H7 (cell line): Measurements from ENCODE around the gene GTF2H2C. TPM values are rescaled to one million over a fixed set of nuclear protein-coding genes. Genes with fewer than 3 reads are reported as not detected.
"Not testable (repeated sequence)": the region's sequence is repeated elsewhere in the genome, so short reads cannot be mapped to it uniquely, and the experiment has no call there.

ENCODE experiments used
- DNase-seq: peaks from one replicate; pipeline ENCODE4 v3.0.0; 2012
- H3K27me3 ChIP-seq: 2 replicates; pipeline ENCODE4 v1.6.0; 2011; ENCODE audit warnings: mild to moderate bottlenecking, low read length; ENCODE audit not compliant: control insufficient read depth, insufficient read depth
- H3K36me3 ChIP-seq: replicated peaks from 2 replicates; pipeline ENCODE4 v1.5.1; 2011; ENCODE audit warnings: low read length; ENCODE audit not compliant: control insufficient read depth, insufficient read depth
- H3K4me3 ChIP-seq: 2 replicates; pipeline ENCODE4 v1.5.1; 2011; ENCODE audit warnings: low read depth, mild to moderate bottlenecking, control low read depth, low read length, moderate library complexity; ENCODE audit not compliant: insufficient read depth
- total RNA-seq: library from RNA; depleted of rRNA; stranded (reverse); fragments of >200 nt; shearing (Covaris generic); gene quantifications from 2 replicates; pipeline ENCODE4 v1.2.3, GENCODE V29; 2014

GTF2H2C gene
- total RNA-seq, 1 experiment from 2014 or later, result 59.2 TPM

DNA sequence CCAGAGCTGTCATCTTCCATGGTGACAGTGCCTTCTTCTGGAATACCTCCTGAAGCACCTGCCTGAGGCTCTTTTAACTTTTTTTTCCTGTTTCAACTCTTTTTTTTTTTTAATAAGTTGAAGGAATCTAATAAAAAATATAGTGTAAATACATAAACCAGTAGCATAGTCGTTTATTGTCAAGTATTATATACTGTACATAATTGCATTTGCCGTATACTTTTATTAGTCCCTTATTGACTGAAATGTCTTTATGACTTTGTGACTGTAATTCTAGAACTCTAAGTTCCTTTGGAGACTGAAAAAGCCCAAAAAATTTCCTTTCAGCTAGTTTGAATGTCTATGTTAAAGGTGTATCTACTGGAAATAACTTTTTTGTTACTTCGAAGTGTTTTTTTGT, 22.1 kb upstream of the GTF2H2C start:
- DNase-seq, H3K36me3 ChIP-seq, H3K27me3 ChIP-seq: not testable (repeated sequence)

GRCh38 chr5:69538735-69539134, 21.3 kb upstream of the GTF2H2C start:
- H3K4me3 ChIP-seq, H3K27me3 ChIP-seq, DNase-seq, H3K36me3 ChIP-seq: not testable (repeated sequence)

More for the DNA sequence above, 22.1 kb upstream of the GTF2H2C start:
- H3K4me3 ChIP-seq, result not testable (repeated sequence)

GRCh38 chr5:69541347-69541746, 18.6 kb upstream of the GTF2H2C start:
- DNase-seq, H3K4me3 ChIP-seq, H3K36me3 ChIP-seq, H3K27me3 ChIP-seq: not testable (repeated sequence)

- DNase-seq, result not testable (repeated sequence)
These were observed 17.0 kb upstream of the GTF2H2C start for GRCh38 chr5:69542838-69543618.

DNA sequence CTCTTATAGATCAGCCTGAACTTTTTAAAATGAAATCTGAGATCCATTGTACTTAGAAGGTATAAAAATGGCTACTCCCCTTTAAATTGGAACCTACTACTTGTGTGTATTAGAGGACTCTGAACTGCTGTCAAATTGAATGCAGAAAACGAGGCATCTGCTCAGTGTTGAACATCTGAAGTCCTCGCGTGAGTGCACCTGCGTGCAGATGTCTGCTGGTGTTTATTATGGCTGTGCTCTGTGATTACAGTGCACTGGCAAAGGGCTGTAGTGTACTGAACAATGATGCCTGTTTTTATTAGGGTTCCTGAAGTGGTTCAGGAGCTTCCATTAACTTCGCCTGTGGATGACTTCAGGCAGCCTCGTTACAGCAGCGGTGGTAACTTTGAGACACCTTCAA, 15.4 kb upstream of the GTF2H2C start:
- not testable (repeated sequence) for H3K4me3 ChIP-seq, H3K27me3 ChIP-seq, H3K36me3 ChIP-seq, DNase-seq

More at GRCh38 chr5:69542838-69543618, 17.0 kb upstream of the GTF2H2C start:
- H3K36me3 ChIP-seq, H3K4me3 ChIP-seq, H3K27me3 ChIP-seq: not testable (repeated sequence)

DNA sequence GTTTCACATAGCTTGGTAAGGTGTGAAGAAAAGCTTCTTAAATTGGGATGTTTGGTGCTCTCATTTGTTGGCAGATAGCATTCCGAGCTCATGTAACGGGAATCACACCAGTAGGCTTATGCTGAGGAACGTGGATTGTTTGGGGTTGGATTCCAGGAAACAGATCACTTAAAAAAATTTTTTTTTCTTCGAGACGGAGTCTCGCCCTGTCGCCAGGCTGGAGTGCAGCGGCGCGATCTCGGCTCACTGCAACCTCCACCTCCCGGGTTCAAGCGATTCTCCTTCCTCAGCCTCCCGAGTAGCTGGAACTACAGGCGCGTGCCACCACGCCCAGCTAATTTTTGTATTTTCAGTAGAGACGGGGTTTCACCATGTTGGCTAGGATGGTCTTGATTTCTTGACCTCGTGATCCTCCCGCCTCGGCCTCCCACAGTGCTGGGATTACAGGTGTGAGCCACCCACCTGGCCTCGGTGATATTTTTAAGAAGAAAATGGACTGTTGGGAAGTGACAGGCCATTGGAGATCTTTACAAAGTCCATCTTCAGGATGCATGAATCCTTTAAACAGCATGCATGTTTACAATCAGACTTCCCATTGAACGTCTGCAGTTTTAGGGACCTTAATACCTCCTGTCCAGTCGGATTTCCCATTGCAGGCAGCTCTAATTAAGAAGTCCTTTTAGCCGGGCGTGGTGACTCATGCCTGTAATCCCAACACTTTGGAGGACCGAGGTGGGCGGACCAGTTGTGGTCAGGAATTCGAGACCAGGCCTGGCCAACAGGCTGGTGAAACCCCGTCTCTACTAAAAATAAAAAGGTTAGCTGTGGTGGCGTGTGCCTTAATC, 818 bp downstream of the GTF2H2C start:
- H3K4me3 ChIP-seq, result peak overlapping the region; percentile 22
- H3K27me3 ChIP-seq, H3K36me3 ChIP-seq, DNase-seq: not testable (repeated sequence)

DNA sequence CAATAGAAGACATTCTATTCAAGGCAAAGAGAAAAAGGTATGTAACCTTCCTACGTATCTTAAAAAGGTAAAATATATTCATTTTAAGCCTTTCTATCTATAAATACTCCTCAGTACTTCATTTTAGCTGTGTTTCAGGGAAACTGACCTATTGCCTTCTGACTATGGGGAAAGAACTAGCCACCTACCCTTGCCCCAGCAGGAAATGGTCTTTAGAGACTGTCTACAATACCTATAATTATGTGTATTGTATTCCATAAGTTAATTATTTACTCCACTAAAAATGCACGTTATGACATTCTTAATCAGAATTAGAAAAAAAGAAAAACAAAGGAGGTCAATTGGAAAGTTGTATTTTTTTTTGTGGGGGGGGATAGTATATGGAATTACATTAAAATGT, 6.2 kb downstream of the GTF2H2C start:
- not testable (repeated sequence) for H3K27me3 ChIP-seq, DNase-seq, H3K4me3 ChIP-seq, H3K36me3 ChIP-seq

DNA sequence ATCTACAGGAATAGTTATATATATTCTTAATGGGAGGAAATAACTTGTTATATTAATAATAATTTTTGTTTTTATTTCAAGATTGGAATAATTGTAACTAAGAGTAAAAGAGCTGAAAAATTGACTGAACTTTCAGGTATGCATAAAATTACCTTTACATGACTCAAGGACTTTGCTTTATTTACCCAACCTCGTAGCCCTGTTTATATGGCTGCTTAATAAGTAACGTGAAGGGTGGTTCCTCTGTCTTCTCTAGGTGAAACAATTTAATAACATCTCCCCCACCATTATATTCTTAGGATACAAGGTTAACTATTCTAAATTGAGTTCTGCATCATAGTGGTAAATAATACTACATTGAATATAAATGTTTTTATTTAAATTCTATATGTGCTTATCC, 8.1 kb downstream of the GTF2H2C start:
- not testable (repeated sequence) for H3K36me3 ChIP-seq, H3K4me3 ChIP-seq, H3K27me3 ChIP-seq, DNase-seq

DNA sequence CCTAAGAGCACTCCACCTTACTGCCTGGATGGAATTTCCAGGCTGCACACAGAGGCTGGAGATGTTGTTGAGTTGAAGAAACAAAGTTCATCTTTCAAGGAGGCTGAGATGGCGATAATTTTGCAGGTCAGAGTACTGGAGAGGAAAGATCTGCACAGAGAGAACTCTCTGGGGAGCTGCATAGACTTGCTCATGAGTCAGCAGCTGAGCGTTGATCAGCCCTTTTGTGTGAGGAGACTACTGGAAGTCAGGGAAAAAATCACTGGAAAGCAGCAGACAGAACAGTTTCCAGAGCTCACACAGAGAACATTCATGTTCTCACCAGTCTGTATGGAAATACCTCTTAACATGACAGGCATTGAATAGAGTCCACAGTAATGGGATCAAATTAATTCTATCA, 23.4 kb downstream of the GTF2H2C start:
- not testable (repeated sequence) for DNase-seq, H3K36me3 ChIP-seq, H3K27me3 ChIP-seq

GRCh38 chr5:69596114-69596840, 36.3 kb downstream of the GTF2H2C start:
- not testable (repeated sequence) for DNase-seq, H3K36me3 ChIP-seq, H3K4me3 ChIP-seq, H3K27me3 ChIP-seq

More for the DNA sequence above, 23.4 kb downstream of the GTF2H2C start:
- not testable (repeated sequence) for H3K4me3 ChIP-seq

GRCh38 chr5:69601947-69602346, 42.0 kb downstream of the GTF2H2C start:
- not testable (repeated sequence) for H3K4me3 ChIP-seq, DNase-seq, H3K36me3 ChIP-seq, H3K27me3 ChIP-seq

- H3K36me3 ChIP-seq, H3K4me3 ChIP-seq, H3K27me3 ChIP-seq, DNase-seq: not testable (repeated sequence)
These were observed 46.8 kb downstream of the GTF2H2C start for GRCh38 chr5:69606839-69607238.

DNA sequence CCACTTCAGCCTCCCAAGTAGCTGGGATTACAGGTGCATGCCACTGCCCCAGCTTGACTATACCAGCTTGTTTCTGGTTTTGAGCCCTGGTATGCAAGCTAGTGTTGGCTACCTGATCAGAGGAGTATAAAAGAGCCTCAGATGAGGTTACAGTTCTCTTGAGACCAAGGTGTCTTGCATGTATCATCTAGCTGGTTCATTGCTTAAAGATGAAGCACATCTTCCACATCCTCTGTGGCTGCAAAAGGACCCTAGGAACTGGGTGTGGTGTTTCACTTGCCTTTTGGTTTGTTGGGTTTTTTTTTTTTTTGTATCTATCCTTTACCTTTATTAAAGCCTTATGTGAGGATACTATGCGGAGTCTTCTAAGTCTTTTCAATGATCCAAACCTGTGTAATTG, 47.8 kb downstream of the GTF2H2C start:
- not testable (repeated sequence) for H3K36me3 ChIP-seq, H3K4me3 ChIP-seq, H3K27me3 ChIP-seq, DNase-seq

GRCh38 chr5:69608861-69609496, 49.0 kb downstream of the GTF2H2C start:
- not testable (repeated sequence) for H3K27me3 ChIP-seq, H3K4me3 ChIP-seq, DNase-seq, H3K36me3 ChIP-seq
